MCF 10A (cell line): ENCODE data around the gene FBXO10. TPM values are rescaled to one million over a fixed set of nuclear protein-coding genes. Genes with fewer than 3 reads are reported as not detected.

ENCODE experiments used
- BruUV-seq: library from RNA; stranded (reverse); fragments of 400-500 nt; replicated peaks from 2 replicates; lab custom pipeline; 2021; lab: Mats Ljungman, UMichigan
- CTCF ChIA-PET: fragments of 300-600 bp; sonication (Branson Sonifier 250); formaldehyde crosslinking; extraction: SDS; loops from one replicate; lab custom pipeline; 2021; ENCODE audit warnings: antibody characterized with exemption, inconsistent platforms; lab: Yijun Ruan, JAX
- POLR2A ChIA-PET: fragments of 300-600, 350-650 bp; sonication (Branson Sonifier 250); formaldehyde crosslinking; extraction: SDS; loops from one replicate; lab custom pipeline; 2020; ENCODE audit warnings: antibody characterized with exemption, inconsistent platforms; lab: Yijun Ruan, JAX
- DNase-seq: peaks from one replicate; pipeline ENCODE4 v3.0.0-alpha.2; 2018; ENCODE audit not compliant: unreplicated experiment
- H3K27ac Mint-ChIP-seq: one replicate; pipeline ENCODE4 v1.8.0; 2022; ENCODE audit warnings: mild to moderate bottlenecking, low read depth, mixed read lengths; ENCODE audit not compliant: unreplicated experiment
- H3K27me3 Mint-ChIP-seq: one replicate; pipeline ENCODE4 v1.8.0; 2022; ENCODE audit warnings: mixed read lengths; ENCODE audit not compliant: insufficient read depth, unreplicated experiment
- H3K36me3 Mint-ChIP-seq: one replicate; pipeline ENCODE4 v1.8.0; 2022; ENCODE audit warnings: mild to moderate bottlenecking, moderate library complexity, mixed read lengths; ENCODE audit not compliant: insufficient read depth, unreplicated experiment
- H3K4me1 Mint-ChIP-seq: one replicate; pipeline ENCODE4 v1.8.0; 2022; ENCODE audit warnings: mixed read lengths; ENCODE audit not compliant: insufficient read depth, unreplicated experiment
- H3K4me3 Mint-ChIP-seq: one replicate; pipeline ENCODE4 v1.8.0; 2022; ENCODE audit warnings: mild to moderate bottlenecking, moderate library complexity, mixed read lengths; ENCODE audit not compliant: unreplicated experiment
- H3K9me3 Mint-ChIP-seq: one replicate; pipeline ENCODE4 v1.8.0; 2022; ENCODE audit warnings: mixed read lengths; ENCODE audit not compliant: unreplicated experiment
- intact Hi-C: fragments of 100-400 bp; cut with micrococcal nuclease; formaldehyde crosslinking; loops from 2 replicates; pipeline ENCODE4 v1.14.1; 2022
- total RNA-seq: library from RNA; stranded (reverse); gene quantifications from 2 replicates; pipeline ENCODE4 v1.2.3, GENCODE V29; 2022
- TF ChIP-seq, protein P1 (sequence below): fragments of 200-600 bp; IDR thresholded peaks from one replicate; pipeline ENCODE4 v1.8.0; 2022; ENCODE audit warnings: antibody characterized with exemption, mild to moderate bottlenecking; ENCODE audit not compliant: unreplicated experiment

The FBXO10 gene
- total RNA-seq, 1 experiment from 2014 or later = 3.4 TPM

DNA sequence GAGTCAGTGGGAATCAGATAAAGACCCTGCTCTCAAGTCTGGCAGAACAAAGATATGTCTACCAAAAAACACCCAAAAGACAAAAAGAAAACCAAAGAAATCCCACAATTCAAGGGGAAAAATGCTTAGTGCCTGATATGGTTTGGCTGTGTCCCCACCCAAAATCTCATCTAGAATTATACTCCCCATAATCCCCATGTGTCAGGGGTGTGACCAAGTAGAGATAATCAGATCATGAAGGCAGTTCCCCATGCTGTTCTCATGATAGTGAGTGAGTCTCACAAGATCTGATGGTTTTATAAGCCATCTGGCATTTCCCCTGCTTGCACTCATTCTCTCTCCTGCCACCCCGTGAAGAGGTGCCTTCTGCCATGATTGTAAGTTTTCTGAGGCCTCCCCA is 13.4 kb downstream of the FBXO10 start:
- Mint-ChIP-seq H3K36me3 (no peaks in the 10 kb centered on the region), H3K4me3 (no peak overlapping the region)

DNA sequence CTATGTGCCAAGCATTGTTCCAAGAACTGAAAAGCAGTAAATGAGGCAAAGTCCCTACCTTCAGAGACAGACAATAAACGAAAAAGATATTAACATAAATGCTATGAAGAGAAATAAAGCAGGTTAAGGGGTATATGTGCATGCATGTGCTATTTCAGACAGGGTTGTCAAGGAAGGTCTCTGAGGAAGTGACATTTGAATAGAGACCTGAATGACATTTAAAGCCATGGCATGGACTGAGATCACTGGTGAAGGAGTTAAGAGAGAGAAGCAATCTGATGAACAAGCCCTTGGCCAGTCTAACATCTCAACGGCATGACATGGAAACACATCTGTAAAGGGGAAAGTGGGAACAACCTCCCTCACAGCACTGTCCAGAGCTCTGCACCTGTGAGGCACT is 14.5 kb downstream of the FBXO10 start:
- TF ChIP-seq, protein P1, sequence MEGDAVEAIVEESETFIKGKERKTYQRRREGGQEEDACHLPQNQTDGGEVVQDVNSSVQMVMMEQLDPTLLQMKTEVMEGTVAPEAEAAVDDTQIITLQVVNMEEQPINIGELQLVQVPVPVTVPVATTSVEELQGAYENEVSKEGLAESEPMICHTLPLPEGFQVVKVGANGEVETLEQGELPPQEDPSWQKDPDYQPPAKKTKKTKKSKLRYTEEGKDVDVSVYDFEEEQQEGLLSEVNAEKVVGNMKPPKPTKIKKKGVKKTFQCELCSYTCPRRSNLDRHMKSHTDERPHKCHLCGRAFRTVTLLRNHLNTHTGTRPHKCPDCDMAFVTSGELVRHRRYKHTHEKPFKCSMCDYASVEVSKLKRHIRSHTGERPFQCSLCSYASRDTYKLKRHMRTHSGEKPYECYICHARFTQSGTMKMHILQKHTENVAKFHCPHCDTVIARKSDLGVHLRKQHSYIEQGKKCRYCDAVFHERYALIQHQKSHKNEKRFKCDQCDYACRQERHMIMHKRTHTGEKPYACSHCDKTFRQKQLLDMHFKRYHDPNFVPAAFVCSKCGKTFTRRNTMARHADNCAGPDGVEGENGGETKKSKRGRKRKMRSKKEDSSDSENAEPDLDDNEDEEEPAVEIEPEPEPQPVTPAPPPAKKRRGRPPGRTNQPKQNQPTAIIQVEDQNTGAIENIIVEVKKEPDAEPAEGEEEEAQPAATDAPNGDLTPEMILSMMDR = no peak
- no peaks in the 10 kb centered on the region for H3K27me3 Mint-ChIP-seq
- no peaks in the 10 kb centered on the region for H3K4me1 Mint-ChIP-seq
- intact Hi-C loops = no loop called here
- H3K9me3 Mint-ChIP-seq = peaks cover 8% of the 10 kb centered on the region
- DNase-seq = no peak
- H3K36me3 Mint-ChIP-seq = no peaks in the 10 kb centered on the region
- ChIA-PET CTCF (interaction anchor here (0.6 kb wide), 1 partner anchor 22 kb away, joined by 3 read pairs; no protein-coding TSS in a partner anchor), POLR2A (no interaction called here)
- no peak overlapping the region for H3K4me3 Mint-ChIP-seq
- BruUV-seq = no TSS peak
- no peak overlapping the region for H3K27ac Mint-ChIP-seq

More for the DNA sequence above, 13.4 kb downstream of the FBXO10 start:
- Mint-ChIP-seq H3K27me3 (no peaks in the 10 kb centered on the region), H3K4me1 (no peaks in the 10 kb centered on the region), H3K27ac (no peak overlapping the region), H3K9me3 (peaks cover 8% of the 10 kb centered on the region)
- TF ChIP-seq, protein P1 = no peak
- BruUV-seq = no TSS peak
- CTCF ChIA-PET = no interaction called here
- DNase-seq = no peak
- POLR2A ChIA-PET = no interaction called here
- intact Hi-C loops = no loop called here

DNA sequence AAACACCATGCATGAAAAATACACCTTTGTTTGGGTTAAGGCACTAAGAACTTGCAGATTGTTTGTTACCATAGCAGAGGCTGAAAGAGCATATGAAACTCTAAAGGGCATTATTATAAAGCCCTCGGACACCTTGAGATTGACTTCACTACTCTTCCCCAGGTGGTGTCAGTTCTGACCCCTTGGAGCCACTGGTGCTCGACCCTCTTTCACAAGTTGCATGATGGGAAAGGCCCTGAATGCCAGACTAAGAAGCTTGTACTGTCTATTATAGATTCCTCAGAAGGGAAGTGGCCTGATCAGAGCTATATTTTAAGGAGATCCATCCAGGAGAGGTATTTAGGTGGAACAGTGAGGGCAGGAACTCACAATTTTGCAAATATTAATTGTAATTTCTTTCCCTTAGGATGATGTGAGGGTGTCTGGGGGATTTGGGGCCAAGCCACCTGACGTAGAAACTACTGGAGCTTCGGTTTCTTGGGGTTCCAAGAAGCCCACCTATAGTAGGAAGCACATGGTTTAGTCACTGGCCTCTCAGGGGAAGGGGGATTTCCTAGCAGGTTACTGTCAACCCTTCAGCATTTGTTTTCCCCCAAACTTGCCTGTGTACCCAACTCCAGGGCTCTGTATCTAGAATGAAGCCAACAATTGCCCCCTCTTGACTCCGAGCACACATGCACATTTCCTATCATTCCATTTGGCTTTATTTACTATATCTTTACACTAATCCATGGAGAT is 16.2 kb downstream of the FBXO10 start:
- no TSS peak for BruUV-seq
- POLR2A ChIA-PET = no interaction called here
- Mint-ChIP-seq H3K9me3 (peaks cover 8% of the 10 kb centered on the region), H3K4me1 (no peaks in the 10 kb centered on the region), H3K27me3 (no peaks in the 10 kb centered on the region), H3K36me3 (no peaks in the 10 kb centered on the region), H3K27ac (no peak overlapping the region), H3K4me3 (no peak overlapping the region)
- TF ChIP-seq, protein P1 = no peak
- intact Hi-C loops = no loop called here
- no peak for DNase-seq
- CTCF ChIA-PET = interaction anchor here (0.6 kb wide), 1 partner anchor 338 kb away, joined by 3 read pairs; no protein-coding TSS in a partner anchor

DNA sequence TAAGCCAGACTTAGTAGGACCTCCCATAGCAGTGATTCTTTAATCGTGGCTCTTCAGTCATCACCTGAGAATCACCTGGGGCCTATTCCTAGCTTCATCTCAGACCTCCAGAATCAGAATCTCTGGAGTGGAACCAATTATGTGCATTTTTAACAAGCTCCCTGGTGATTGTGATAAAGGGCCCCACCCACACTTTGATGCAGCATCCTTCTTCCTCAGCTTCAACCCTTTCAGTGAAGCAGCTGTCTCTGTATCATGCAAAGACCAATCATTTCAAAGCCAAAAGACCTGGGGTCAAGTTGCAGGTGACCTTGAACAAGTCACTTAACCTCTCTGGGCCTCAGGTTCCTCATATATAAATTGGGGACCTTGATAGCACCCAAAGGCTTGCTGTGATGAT is 17.1 kb downstream of the FBXO10 start:
- intact Hi-C loops = no loop called here
- DNase-seq = no peak
- H3K27me3 Mint-ChIP-seq = no peaks in the 10 kb centered on the region
- H3K4me3 Mint-ChIP-seq = no peak overlapping the region
- ChIA-PET POLR2A (interaction anchor here (0.7 kb wide), 2 partner anchors 61 to 1118 kb away, joined by 3 read pairs; no protein-coding TSS in a partner anchor), CTCF (no interaction called here)
- H3K27ac Mint-ChIP-seq = no peak overlapping the region
- H3K9me3 Mint-ChIP-seq = peaks cover 8% of the 10 kb centered on the region
- no peaks in the 10 kb centered on the region for H3K4me1 Mint-ChIP-seq
- no TSS peak for BruUV-seq
- no peaks in the 10 kb centered on the region for H3K36me3 Mint-ChIP-seq
- TF ChIP-seq, protein P1 = no peak
